Peyer's patch (tissue), 4 donors: ENCODE measurements around the gene KYNU.

ENCODE experiments used
- CTCF ChIP-seq, 6 experiments: fragments of 450-650 bp in 4 of 6; fragments of 200-600 bp in 2 of 6; sonication (generic) in 1 of 6; IDR thresholded peaks; one replicate each; pipeline ENCODE4 v1.5.1; 2017 to 2019; ENCODE audit warnings: antibody characterized with exemption in 6 of 6, mild to moderate bottlenecking in 3 of 6, moderate library complexity in 1 of 6
- POLR2A ChIP-seq, 2 donors: fragments of 450-650 bp; IDR thresholded peaks; one replicate each; pipeline ENCODE4 v1.5.1; 2017; ENCODE audit warnings: antibody characterized with exemption in 2 of 2, mild to moderate bottlenecking in 2 of 2, moderate library complexity in 2 of 2

- TF ChIP-seq CTCF (IDR thresholded peaks at IDR 0.05) (no peak), POLR2A (IDR thresholded peaks at IDR 0.05) (no peak)
Measured at GRCh38 chr2:142865924-142866323, 11.5 kb upstream of the KYNU start.
